HG02870 (cell line): Measurements from ENCODE around the gene ZNF740.
"Not testable (repeated sequence)": the region's sequence is repeated elsewhere in the genome, so short reads cannot be mapped to it uniquely, and the experiment has no call there.

ENCODE experiments used
- ATAC-seq: cut with Tn5 transposase; IDR thresholded peaks from one replicate; pipeline ENCODE4 v1.9.1; 2021; ENCODE audit warnings: mild to moderate bottlenecking, moderate library complexity; ENCODE audit not compliant: unreplicated experiment

ZNF740 gene

GRCh38 chr12:53180220-53180930 lies at the start of gene ZNF740, which contains the start of gene CSAD:
Gene ZNF740 (plus strand): TSS chr12:53180722. CDS start chr12:53181984, 1,262 bp downstream.
Gene CSAD (minus strand): TSS chr12:53180925. CDS start chr12:53173470, 7,455 bp downstream.
- peak; percentile 95 for ATAC-seq

- ATAC-seq = no peak
Observed at GRCh38 chr12:53131844-53132243, 48.7 kb upstream of the ZNF740 start.

- no peak for ATAC-seq
Observed at GRCh38 chr12:53133722-53134121, 46.8 kb upstream of the ZNF740 start.

GRCh38 chr12:53143355-53143754 lies 37.2 kb upstream of the ZNF740 start:
- no peak for ATAC-seq

- ATAC-seq = no peak
Observed at GRCh38 chr12:53145383-53146260, 34.9 kb upstream of the ZNF740 start.

- ATAC-seq = no peak
Observed at GRCh38 chr12:53147181-53147580, 33.3 kb upstream of the ZNF740 start.

GRCh38 chr12:53147653-53148052 lies 32.9 kb upstream of the ZNF740 start:
- ATAC-seq = no peak

- no peak for ATAC-seq
Observed at GRCh38 chr12:53151039-53151438, 29.5 kb upstream of the ZNF740 start.

- no peak for ATAC-seq
Observed at GRCh38 chr12:53152390-53152789, 28.1 kb upstream of the ZNF740 start.

- ATAC-seq = peak; percentile 61
Observed at GRCh38 chr12:53159195-53159839, 21.2 kb upstream of the ZNF740 start.

- no peak for ATAC-seq
Observed at GRCh38 chr12:53160000-53160399, 20.5 kb upstream of the ZNF740 start.

GRCh38 chr12:53160673-53161072 lies 19.8 kb upstream of the ZNF740 start:
- ATAC-seq = no peak

GRCh38 chr12:53161119-53161911 lies 19.2 kb upstream of the ZNF740 start:
- no peak for ATAC-seq

GRCh38 chr12:53163008-53163407 lies 17.5 kb upstream of the ZNF740 start:
- ATAC-seq = not testable (repeated sequence)

- no peak for ATAC-seq
Observed at GRCh38 chr12:53166837-53167236, 13.7 kb upstream of the ZNF740 start.

GRCh38 chr12:53169644-53170043 lies 10.9 kb upstream of the ZNF740 start:
- ATAC-seq = no peak

- ATAC-seq = no peak
Observed at GRCh38 chr12:53170215-53170614, 10.3 kb upstream of the ZNF740 start.

GRCh38 chr12:53170876-53171724 lies 9.4 kb upstream of the ZNF740 start:
- no peak for ATAC-seq

- ATAC-seq = no peak
Observed at GRCh38 chr12:53171725-53172329, 8.7 kb upstream of the ZNF740 start.
